Effector memory CD8-positive, alpha-beta T cell (primary cell): ENCODE data around the gene NOVA1.

Source experiments
- ATAC-seq: fragments of 150-1000 bp; cut with Tn5 transposase; replicated peaks from 2 replicates; pipeline ENCODE4 v1.10.0; 2021; ENCODE audit warnings: mild to moderate bottlenecking, moderate library complexity
- DNase-seq, 3 experiments: peaks; one replicate each; pipeline ENCODE4 v3.0.0; 2021
- H3K27ac Mint-ChIP-seq, 2 donors: one replicate each; pipeline ENCODE4 v1.8.0; 2022; ENCODE audit warnings: mild to moderate bottlenecking in 2 of 2, mixed read lengths in 2 of 2, moderate library complexity in 2 of 2
- H3K27me3 Mint-ChIP-seq, 2 donors: one replicate each; pipeline ENCODE4 v1.8.0; 2022; ENCODE audit warnings: mixed read lengths in 2 of 2
- H3K36me3 Mint-ChIP-seq: one replicate; pipeline ENCODE4 v1.8.0; 2022; ENCODE audit warnings: mild to moderate bottlenecking, moderate library complexity, mixed read lengths; ENCODE audit not compliant: insufficient read depth
- H3K4me1 Mint-ChIP-seq, 2 donors: one replicate each; pipeline ENCODE4 v1.8.0; 2022; ENCODE audit warnings: low read depth in 2 of 2, mixed read lengths in 2 of 2
- H3K4me3 Mint-ChIP-seq, 2 donors: one replicate each; pipeline ENCODE4 v1.8.0; 2022; ENCODE audit warnings: mild to moderate bottlenecking in 2 of 2, mixed read lengths in 2 of 2, moderate library complexity in 2 of 2
- H3K9me3 Mint-ChIP-seq, 2 donors: one replicate each; pipeline ENCODE4 v1.8.0; 2022; ENCODE audit warnings: mixed read lengths in 2 of 2

Gene NOVA1

DNA sequence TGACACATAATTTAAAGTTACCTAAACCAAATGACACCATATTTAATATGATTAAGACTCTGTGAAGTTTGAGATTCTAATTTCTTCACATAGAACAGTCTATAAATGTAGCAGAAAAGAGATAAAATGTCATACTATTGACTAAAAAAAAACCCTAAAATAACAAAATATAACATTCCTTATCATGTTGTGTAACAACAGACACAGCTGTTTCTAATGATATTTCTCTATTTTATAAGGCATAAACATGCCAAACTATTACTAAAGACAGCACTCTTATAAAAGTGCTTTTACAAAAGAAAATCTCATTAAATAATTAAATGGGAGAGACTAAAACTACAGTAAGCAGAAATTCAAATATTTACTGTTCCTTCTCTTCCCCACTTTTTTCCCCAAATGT is 49.4 kb downstream of the NOVA1 start:
- Mint-ChIP-seq H3K9me3 (peaks cover 6 to 12% of the 10 kb centered on the region in 2 donors), H3K27me3 (no peaks in the 10 kb centered on the region), H3K4me1 (no peaks in the 10 kb centered on the region), H3K27ac (no peak overlapping the region), H3K36me3 (no peaks in the 10 kb centered on the region), H3K4me3 (no peak overlapping the region)
- DNase-seq, result no peak
- no peak for ATAC-seq

DNA sequence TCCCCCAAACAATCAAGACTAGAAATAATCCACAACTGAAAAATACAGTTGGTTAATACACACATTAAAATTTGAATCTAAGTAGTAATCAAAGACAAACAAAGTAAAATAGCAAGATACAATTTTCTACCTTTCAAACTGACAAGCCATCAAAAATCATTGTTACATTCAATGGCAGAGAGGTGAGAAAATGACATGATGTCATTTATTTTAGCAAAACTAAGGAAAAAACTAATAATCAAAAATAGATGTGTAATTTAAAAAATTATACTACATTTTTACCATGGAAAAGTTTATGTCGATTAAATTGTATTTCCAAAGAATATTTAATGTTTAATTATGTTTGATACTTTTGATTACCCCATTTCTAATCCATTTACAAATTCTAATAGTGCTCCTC is 59.7 kb downstream of the NOVA1 start:
- DNase-seq, result no peak
- Mint-ChIP-seq H3K36me3 (no peaks in the 10 kb centered on the region), H3K27ac (no peak overlapping the region), H3K9me3 (peaks cover 9% of the 10 kb centered on the region in 2 donors), H3K4me1 (no peaks in the 10 kb centered on the region), H3K4me3 (no peak overlapping the region), H3K27me3 (no peaks in the 10 kb centered on the region)
- no peak for ATAC-seq

DNA sequence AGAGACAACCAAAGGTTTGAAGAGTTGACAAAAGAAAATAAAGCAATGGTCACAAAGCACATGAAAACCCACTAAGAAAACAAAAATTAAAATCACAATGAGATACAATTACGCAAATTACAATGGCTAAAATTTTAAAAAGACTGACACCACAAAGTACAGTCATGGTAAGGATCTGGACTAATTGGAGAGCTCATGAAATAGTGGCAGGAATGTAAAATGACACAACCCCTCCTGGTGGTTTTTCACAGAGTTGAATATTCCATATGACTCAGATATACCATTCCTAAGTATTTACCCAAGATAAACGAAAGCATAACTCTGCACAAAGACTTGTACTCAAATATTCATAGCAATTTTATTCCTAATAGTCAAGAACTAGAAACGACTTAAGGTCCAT is 65.9 kb downstream of the NOVA1 start:
- no peak overlapping the region for H3K4me3 Mint-ChIP-seq
- DNase-seq, result no peak
- H3K27me3 Mint-ChIP-seq, result no peaks in the 10 kb centered on the region
- no peak for ATAC-seq
- H3K9me3 Mint-ChIP-seq, result peaks cover 4 to 7% of the 10 kb centered on the region in 2 donors
- no peaks in the 10 kb centered on the region for H3K36me3 Mint-ChIP-seq
- no peaks in the 10 kb centered on the region for H3K4me1 Mint-ChIP-seq
- no peak overlapping the region for H3K27ac Mint-ChIP-seq

- Mint-ChIP-seq H3K27ac (no peak overlapping the region), H3K9me3 (peaks cover 2 to 7% of the 10 kb centered on the region in 2 donors), H3K4me1 (no peaks in the 10 kb centered on the region), H3K27me3 (no peaks in the 10 kb centered on the region), H3K36me3 (no peaks in the 10 kb centered on the region), H3K4me3 (no peak overlapping the region)
- ATAC-seq, result no peak
- no peak for DNase-seq
Observed at GRCh38 chr14:26528415-26529182, 69.2 kb downstream of the NOVA1 start.

GRCh38 chr14:26527095-26527494 is 70.7 kb downstream of the NOVA1 start:
- Mint-ChIP-seq H3K4me1 (no peaks in the 10 kb centered on the region), H3K36me3 (no peaks in the 10 kb centered on the region), H3K27ac (no peak overlapping the region), H3K27me3 (no peaks in the 10 kb centered on the region), H3K4me3 (no peak overlapping the region), H3K9me3 (peaks cover 0 to 2% of the 10 kb centered on the region in 2 donors)
- DNase-seq, result no peak
- ATAC-seq, result no peak

DNA sequence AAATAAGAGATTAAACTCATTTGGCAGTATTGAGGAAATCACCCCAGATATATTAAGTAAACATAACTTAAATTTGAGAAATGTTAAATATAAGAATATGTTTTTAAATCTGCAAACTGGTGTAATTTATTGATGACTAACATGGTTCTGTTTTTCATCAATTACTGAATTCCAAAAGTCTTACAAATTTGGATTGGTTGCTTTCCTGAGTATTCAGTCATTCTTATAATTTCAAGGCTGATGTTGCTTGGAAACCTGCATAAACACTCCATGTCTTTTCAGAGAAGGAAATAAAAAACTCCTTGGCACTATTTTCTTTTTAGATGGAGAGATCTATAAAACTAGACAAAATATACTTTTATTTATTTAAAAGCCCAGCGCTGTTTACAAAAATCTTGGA is 71.7 kb downstream of the NOVA1 start:
- DNase-seq (no peak), ATAC-seq (no peak)
- Mint-ChIP-seq H3K4me3 (no peak overlapping the region), H3K9me3 (no peaks in the 10 kb centered on the region), H3K4me1 (no peaks in the 10 kb centered on the region), H3K27me3 (no peaks in the 10 kb centered on the region), H3K27ac (no peak overlapping the region), H3K36me3 (no peaks in the 10 kb centered on the region)

GRCh38 chr14:26525085-26525484 is 72.7 kb downstream of the NOVA1 start:
- ATAC-seq (no peak), DNase-seq (no peak)
- no peaks in the 10 kb centered on the region for H3K27me3 Mint-ChIP-seq
- no peaks in the 10 kb centered on the region for H3K36me3 Mint-ChIP-seq
- H3K4me3 Mint-ChIP-seq, result no peak overlapping the region
- H3K9me3 Mint-ChIP-seq, result no peaks in the 10 kb centered on the region
- H3K27ac Mint-ChIP-seq, result no peak overlapping the region
- H3K4me1 Mint-ChIP-seq, result no peaks in the 10 kb centered on the region

GRCh38 chr14:26522967-26523366 is 74.9 kb downstream of the NOVA1 start:
- no peak overlapping the region for H3K27ac Mint-ChIP-seq
- no peaks in the 10 kb centered on the region for H3K4me1 Mint-ChIP-seq
- H3K36me3 Mint-ChIP-seq, result no peaks in the 10 kb centered on the region
- H3K9me3 Mint-ChIP-seq, result peaks cover 0 to 1% of the 10 kb centered on the region in 2 donors
- ATAC-seq, result no peak
- H3K27me3 Mint-ChIP-seq, result no peaks in the 10 kb centered on the region
- H3K4me3 Mint-ChIP-seq, result no peak overlapping the region
- DNase-seq, result no peak

GRCh38 chr14:26517771-26518170 is 80.1 kb downstream of the NOVA1 start:
- Mint-ChIP-seq H3K4me3 (no peak overlapping the region), H3K9me3 (peaks cover 0 to 3% of the 10 kb centered on the region in 2 donors), H3K36me3 (no peaks in the 10 kb centered on the region), H3K27me3 (no peaks in the 10 kb centered on the region), H3K4me1 (no peaks in the 10 kb centered on the region), H3K27ac (no peak overlapping the region)
- DNase-seq (no peak), ATAC-seq (no peak)

- H3K36me3 Mint-ChIP-seq, result no peaks in the 10 kb centered on the region
- H3K4me3 Mint-ChIP-seq, result no peak overlapping the region
- no peaks in the 10 kb centered on the region for H3K27me3 Mint-ChIP-seq
- ATAC-seq (no peak), DNase-seq (no peak)
- no peaks in the 10 kb centered on the region for H3K4me1 Mint-ChIP-seq
- H3K9me3 Mint-ChIP-seq, result peaks cover 7 to 8% of the 10 kb centered on the region in 2 donors
- no peak overlapping the region for H3K27ac Mint-ChIP-seq
Observed at GRCh38 chr14:26500028-26500427, 97.8 kb downstream of the NOVA1 start.

DNA sequence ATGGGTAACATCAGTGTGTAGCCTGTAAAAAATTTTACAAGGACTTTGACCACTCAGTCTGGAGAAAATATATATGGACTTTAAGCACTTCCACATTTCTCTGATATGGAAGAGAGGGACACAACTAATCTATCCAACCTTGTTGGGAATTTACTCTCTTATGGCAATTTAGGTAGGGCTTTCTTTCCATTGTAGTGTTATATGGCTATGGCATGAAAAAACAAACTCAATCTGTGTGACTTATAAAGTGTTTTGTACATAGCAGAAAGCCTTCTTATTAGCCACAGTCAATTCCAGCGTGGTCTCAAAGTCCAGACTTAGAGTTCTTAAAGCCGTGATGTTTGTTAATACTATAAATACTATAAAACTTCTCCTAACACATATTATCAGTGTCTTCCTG is 98.3 kb downstream of the NOVA1 start:
- H3K36me3 Mint-ChIP-seq, result no peaks in the 10 kb centered on the region
- H3K4me1 Mint-ChIP-seq, result no peaks in the 10 kb centered on the region
- H3K4me3 Mint-ChIP-seq, result no peak overlapping the region
- ATAC-seq (no peak), DNase-seq (no peak)
- peaks cover 4 to 8% of the 10 kb centered on the region in 2 donors for H3K9me3 Mint-ChIP-seq
- no peak overlapping the region for H3K27ac Mint-ChIP-seq
- no peaks in the 10 kb centered on the region for H3K27me3 Mint-ChIP-seq

DNA sequence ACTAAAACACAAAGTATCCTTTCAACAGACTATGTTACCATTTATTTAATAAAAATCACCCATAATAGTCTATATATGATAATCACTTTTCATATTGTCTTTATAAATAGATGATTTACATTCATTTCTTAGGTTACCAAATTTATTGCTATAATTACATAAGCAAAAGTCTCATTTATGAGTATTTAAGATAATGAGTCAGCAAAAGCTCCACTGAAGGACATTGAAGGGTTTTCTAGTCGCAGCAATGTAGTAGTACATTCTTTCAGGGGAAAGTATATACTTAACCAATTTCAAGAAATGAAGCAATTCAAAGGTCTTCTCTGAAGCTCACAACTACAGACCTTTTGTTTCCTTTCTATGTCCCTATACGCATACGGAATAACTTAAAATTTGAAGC is 110.9 kb downstream of the NOVA1 start:
- Mint-ChIP-seq H3K4me3 (no peak overlapping the region), H3K9me3 (peaks cover 0 to 3% of the 10 kb centered on the region in 2 donors), H3K36me3 (no peaks in the 10 kb centered on the region), H3K27ac (no peak overlapping the region), H3K4me1 (no peaks in the 10 kb centered on the region), H3K27me3 (no peaks in the 10 kb centered on the region)
- no peak for DNase-seq
- ATAC-seq, result no peak

DNA sequence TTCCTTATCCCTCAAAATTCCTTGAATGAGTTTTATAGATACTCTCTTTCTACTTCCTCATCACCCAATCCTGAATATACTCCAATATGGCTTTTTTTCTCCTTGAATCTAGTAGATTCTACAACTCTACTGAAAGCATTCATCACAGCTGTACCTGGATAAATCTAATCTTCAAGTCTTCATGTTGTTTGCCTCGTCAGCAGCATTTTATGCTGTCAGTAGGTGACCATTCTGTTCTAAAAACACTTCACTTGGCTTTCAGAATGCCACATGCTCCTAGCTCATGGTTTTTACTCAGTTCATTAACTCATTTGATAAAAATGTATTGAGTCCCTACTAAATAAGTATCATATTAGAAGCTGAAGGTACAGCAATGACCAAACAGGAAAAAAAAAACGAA is 113.3 kb downstream of the NOVA1 start:
- Mint-ChIP-seq H3K27me3 (no peaks in the 10 kb centered on the region), H3K4me3 (no peak overlapping the region), H3K36me3 (no peaks in the 10 kb centered on the region), H3K4me1 (no peaks in the 10 kb centered on the region), H3K27ac (no peak overlapping the region), H3K9me3 (peaks cover 5 to 8% of the 10 kb centered on the region in 2 donors)
- ATAC-seq (no peak), DNase-seq (no peak)

DNA sequence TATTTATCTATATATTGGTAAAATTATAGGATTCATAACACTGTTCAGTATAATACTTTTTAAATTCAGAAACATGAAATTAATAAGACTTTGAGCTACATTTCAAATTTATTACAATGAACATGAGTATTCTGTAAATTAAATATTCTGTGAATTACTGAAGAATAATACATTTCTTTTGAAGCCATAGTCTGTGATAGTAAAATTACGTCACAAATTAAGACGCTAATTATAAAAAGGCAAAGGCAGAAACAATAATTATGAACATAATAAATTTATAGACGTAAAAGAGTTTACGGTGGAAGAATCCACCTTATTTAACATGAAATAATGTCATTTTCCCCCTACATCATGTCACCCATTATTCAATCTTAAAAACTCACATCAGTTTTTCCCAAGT is 118.9 kb downstream of the NOVA1 start:
- no peaks in the 10 kb centered on the region for H3K4me1 Mint-ChIP-seq
- no peaks in the 10 kb centered on the region for H3K36me3 Mint-ChIP-seq
- H3K9me3 Mint-ChIP-seq, result peaks cover 5 to 11% of the 10 kb centered on the region in 2 donors
- no peak overlapping the region for H3K27ac Mint-ChIP-seq
- ATAC-seq (no peak), DNase-seq (no peak)
- no peak overlapping the region for H3K4me3 Mint-ChIP-seq
- H3K27me3 Mint-ChIP-seq, result no peaks in the 10 kb centered on the region
